ENCODE measurements around the gene VMAC.

The VMAC gene

GRCh38 chr19:5932609-5933262 is 28.1 kb downstream of the VMAC start:
- TF ChIP-seq CTCF (IDR thresholded peaks at IDR 0.05; ENCODE audit: control insufficient read depth, extremely low read depth, insufficient read depth) = no peak

GRCh38 chr19:5933391-5934068 is 28.9 kb downstream of the VMAC start:
- peak; percentile 7 for DNase-seq (ENCODE audit: low read depth)
- no peak overlapping the region for H3K4me3 ChIP-seq (ENCODE audit: low read depth, low read length)
- no peak for TF ChIP-seq CTCF (IDR thresholded peaks at IDR 0.05; ENCODE audit: control insufficient read depth, extremely low read depth, insufficient read depth)

More at GRCh38 chr19:5932609-5933262, 28.1 kb downstream of the VMAC start:
- no peak for DNase-seq (ENCODE audit: low read depth)
- no peak overlapping the region for H3K4me3 ChIP-seq (ENCODE audit: low read depth, low read length)

GRCh38 chr19:5934069-5934401 is 29.4 kb downstream of the VMAC start:
- no peak for DNase-seq (ENCODE audit: low read depth)
- H3K4me3 ChIP-seq (ENCODE audit: low read depth, low read length) = no peak overlapping the region
- TF ChIP-seq CTCF (IDR thresholded peaks at IDR 0.05; ENCODE audit: control insufficient read depth, extremely low read depth, insufficient read depth) = no peak

- DNase-seq (ENCODE audit: low read depth) = no peak
- H3K4me3 ChIP-seq (ENCODE audit: low read depth, low read length) = no peak overlapping the region
Measured at GRCh38 chr19:5934774-5935472, 30.3 kb downstream of the VMAC start.

GRCh38 chr19:5935473-5936291 is 31.0 kb downstream of the VMAC start:
- DNase-seq (ENCODE audit: low read depth) = no peak

More at GRCh38 chr19:5934774-5935472, 30.3 kb downstream of the VMAC start:
- TF ChIP-seq CTCF (IDR thresholded peaks at IDR 0.05; ENCODE audit: control insufficient read depth, extremely low read depth, insufficient read depth) = no peak

More at GRCh38 chr19:5935473-5936291, 31.0 kb downstream of the VMAC start:
- no peak for TF ChIP-seq CTCF (IDR thresholded peaks at IDR 0.05; ENCODE audit: control insufficient read depth, extremely low read depth, insufficient read depth)
- H3K4me3 ChIP-seq (ENCODE audit: low read depth, low read length) = no peak overlapping the region
